Measurements from ENCODE around the gene ATP5MC2.
A peak's percentile ranks its signal among the peaks of the same experiment; 100 is the strongest.
"Not testable (repeated sequence)": the region's sequence is repeated elsewhere in the genome, so short reads cannot be mapped to it uniquely, and the experiment has no call there.

Gene ATP5MC2

DNA sequence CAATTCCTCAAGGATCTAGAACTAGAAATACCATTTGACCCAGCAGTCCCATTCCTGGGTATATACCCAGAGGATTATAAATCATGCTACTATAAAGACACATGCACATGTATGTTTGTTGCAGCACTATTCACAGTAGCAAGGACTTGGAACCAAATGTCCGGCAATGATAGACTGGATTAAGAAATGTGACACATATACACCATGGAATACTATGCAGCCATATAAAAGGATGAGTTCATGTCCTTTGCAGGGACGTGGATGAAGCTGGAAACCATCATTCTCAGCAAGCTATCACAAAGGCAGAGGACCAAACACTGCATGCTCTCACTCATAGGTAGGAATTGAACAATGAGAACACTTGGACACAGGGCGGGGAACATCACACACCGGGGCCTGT, 29.6 kb downstream of the ATP5MC2 start:
- DNase-seq (ENCODE audit: low read depth, low spot score), result not testable (repeated sequence)

DNA sequence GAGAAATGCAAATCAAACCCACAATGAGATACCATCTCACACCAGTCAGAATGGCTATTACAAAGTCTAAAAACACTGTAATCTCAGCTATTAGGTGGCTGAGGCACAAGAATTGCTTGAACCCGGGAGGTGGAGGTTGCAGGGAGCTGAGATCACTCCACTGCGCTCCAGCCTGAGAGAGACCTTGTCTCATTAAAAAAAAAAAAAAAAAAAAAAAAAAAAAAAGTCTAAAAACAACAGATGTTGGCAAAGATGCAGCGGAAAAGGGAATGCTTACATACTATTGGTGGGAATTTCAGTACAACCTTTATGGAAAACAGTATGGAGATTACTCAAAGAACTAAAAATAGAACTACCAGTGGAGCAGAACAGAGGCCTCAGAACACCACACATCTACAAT, 30.7 kb downstream of the ATP5MC2 start:
- peak; percentile 80 for DNase-seq (ENCODE audit: low read depth, low spot score)

DNA sequence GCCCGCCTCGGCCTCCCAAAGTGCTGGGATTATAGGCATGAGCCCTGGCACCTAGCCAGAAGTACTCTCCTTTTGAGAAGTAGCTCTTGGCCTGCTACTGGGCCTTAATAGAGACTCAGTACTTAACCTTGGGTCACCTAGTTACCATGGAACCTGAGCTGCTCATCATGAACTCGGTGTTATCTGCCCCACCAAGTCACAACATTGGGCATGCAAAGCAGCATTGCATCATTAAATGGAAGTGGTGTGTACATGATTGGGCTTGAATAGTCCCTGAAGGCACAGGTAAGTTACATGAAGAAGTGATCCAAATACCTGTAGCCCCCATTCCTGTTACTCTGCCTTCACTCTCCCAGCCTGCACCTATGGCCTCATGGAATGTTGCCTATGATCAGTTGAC, 31.8 kb downstream of the ATP5MC2 start:
- no peak for DNase-seq (ENCODE audit: low read depth, low spot score)

DNA sequence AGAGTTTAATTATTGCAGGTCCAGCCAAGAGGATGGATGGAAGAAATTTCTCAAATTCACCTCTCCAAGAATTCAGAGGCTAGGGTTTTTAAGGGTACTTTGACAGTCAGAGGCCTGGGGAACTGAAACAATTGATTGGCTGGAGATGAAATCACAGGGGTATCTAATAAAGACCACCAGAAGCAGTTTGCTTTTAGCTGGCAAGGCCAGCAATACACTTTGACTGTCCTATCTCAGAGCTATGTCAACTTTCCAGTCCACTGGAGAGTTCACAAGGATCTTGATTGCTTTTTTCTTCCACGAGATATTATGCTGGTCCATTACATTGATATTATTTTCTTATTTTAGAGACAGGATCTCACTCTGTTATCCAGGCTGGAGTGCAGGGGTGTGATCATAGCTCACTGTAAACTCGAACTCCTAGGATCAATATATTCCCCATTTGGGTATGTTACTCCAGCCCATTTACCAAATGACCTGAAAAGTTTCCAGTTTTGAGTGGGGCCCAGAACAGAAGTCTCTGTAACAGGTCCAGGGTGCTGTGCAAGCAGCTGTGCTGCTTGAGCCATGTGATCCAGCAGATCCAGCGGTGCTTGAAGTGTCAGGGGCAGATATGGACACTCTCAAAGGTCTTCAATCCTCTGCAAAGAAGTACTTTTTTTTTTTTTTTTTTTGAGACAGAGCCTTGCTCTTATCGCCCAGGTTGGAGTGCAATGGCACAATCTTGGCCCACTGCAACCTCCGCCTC, 32.5 kb downstream of the ATP5MC2 start:
- DNase-seq (ENCODE audit: low read depth, low spot score), result no peak

DNA sequence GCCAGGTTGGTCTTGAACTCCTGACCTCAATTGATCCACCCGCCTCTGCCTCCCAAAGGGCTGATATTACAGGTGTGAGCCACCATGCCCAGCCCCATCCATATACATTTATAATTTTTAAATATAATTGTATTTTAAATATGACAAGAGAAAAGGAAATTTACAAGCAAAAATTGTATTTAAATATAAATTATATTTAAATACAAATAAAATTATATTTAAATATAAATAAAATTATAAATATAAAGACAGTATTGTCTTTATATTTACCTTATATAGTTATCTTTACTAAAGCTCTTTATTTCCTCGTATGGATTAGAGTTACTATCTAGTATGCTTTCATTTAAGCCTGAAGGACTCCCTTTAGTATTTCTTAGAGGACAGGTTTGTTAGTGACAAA, 37.8 kb downstream of the ATP5MC2 start:
- no peak for DNase-seq (ENCODE audit: low read depth, low spot score)

DNA sequence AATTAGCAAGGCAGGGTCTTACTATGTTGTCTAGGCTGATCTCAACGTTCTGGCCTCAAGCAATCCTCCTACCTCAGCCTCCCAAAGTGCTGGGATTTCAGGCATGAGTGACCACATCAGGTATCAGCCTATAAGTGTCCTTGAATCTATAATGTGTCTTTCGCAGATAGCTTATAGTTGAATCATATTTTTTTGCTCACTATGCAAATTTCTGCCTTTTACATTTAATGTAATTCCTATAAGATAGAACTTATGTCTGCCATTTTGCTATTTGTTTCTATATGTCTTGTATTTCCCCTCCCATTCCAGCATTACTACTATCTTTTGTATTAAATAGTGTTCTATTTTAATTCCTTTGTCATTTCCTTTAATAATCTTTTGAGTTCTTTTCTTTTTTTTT, 39.2 kb downstream of the ATP5MC2 start:
- no peak for DNase-seq (ENCODE audit: low read depth, low spot score)

DNA sequence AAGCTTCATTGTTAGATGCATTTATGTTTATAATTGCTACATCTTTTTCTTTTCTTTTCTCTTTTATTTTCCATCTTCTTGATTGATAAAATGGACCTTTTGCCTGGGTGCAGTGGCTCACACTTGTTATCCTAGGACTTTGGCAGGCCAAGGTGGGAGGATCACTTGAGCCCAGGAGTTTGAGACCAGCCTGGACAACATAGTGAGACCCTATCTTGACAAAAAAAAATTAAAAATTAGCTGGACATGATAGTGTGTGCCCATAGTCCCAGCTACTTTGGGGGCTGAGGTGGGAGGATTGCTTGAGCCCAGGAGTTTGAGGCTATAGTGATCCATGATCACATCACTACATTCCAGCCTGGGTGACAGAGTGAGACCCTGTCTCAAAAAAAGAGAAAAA, 40.2 kb downstream of the ATP5MC2 start:
- not testable (repeated sequence) for DNase-seq (ENCODE audit: low read depth, low spot score)

DNA sequence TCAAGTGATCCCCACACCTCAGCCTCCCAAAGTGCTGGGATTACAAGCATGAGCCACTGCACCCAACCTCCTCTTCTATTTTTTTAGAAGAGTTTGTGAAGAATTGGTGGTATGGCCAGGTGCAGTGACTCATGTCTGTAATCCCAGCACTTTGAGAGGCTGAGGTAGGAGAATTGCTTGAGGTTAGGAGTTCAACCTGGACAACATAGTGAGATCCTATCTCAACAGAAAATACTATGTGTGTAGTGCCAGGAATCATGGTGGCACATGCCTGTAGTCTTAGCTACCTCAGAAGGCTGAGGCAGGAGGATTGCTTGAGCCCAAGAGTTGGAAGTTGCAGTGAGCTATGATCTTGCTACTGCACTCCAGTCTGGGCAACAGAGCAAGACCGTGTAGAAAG, 44.2 kb downstream of the ATP5MC2 start:
- DNase-seq (ENCODE audit: low read depth, low spot score), result no peak

DNA sequence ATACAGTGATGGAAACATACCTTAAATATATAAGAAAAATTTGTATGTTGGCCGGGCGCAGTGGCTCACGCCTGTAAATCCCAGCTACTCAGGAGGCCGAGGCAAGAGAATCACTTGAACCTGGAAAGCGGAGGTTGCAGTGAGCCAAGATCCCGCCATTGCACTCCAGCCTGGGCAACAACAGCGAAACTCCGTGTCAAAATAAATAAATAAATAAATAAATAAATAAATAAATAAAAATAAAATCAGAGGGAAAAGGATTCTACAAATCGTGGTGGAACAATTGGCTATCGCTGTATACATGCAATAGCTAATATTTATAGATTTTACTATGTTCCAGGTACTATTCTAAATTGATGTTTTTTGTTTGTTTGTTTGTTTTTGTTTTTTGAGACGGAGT, 48.0 kb downstream of the ATP5MC2 start:
- no peak for DNase-seq (ENCODE audit: low read depth, low spot score)

DNA sequence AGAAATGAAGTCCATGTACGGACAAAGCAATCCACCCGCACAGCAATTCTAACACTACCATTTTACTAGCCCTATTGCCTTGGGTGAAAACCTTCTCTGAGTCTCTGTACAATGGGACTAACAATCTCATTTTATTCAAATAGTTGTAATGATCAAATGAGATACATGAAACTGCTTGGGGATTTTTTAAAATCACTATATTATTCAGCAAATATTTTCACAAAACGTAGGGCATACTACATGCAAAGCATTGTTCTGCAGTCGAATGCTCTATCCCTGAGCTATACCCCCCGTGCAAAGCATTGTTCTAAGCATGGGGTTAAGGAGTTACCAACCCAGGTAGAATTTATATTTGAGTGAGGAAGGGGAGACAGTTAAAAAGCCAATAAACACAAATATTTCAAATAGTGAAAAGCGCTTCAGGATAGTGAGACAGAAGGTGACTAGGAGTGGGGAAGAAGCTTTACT, 49.1 kb downstream of the ATP5MC2 start:
- DNase-seq (ENCODE audit: low read depth, low spot score), result no peak

DNA sequence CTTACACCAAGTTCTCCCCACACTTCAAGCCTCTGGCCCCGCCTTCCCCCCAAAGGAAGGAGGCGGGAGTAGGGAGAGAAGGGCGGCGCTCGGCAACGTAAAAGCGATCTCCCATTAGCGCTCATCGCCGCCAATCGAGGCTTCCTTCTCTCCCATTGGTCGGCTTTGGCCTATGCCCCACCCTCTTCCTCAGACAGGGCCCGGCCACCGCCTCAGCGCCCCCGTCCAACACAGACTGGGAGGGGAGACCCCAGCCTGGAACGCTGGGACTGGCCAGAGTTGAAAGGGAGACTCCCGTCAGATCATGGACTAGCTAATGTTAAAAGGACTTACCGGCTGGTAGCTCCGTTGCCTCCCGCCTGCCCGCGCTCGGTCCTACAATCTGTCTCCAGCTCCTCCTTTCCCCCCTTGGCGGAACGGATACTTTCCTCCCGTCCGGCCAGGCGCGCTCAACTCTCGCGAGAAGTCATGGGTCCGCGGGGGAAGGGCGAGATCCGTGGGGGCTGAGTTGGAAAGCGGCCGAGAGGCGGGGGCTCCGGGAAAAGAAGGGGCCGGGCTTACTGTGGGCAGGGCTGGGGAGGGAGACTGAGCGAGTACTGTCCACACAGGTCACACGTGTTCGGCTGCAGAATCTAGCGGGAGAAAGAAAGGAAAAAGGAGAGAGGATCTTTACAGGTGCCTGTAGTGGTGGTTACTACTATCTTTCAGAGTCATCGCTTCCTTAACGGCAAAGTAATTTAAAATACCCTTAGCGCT, 49.8 kb downstream of the ATP5MC2 start, which contains the start of gene ATF7:
Gene ATF7, minus strand, starts transcription at position 437 of the 756 bp plus-strand sequence. CDS start 25,382 bp downstream, outside the sequence.
- peak; percentile 99 for DNase-seq (ENCODE audit: low read depth, low spot score)

DNA sequence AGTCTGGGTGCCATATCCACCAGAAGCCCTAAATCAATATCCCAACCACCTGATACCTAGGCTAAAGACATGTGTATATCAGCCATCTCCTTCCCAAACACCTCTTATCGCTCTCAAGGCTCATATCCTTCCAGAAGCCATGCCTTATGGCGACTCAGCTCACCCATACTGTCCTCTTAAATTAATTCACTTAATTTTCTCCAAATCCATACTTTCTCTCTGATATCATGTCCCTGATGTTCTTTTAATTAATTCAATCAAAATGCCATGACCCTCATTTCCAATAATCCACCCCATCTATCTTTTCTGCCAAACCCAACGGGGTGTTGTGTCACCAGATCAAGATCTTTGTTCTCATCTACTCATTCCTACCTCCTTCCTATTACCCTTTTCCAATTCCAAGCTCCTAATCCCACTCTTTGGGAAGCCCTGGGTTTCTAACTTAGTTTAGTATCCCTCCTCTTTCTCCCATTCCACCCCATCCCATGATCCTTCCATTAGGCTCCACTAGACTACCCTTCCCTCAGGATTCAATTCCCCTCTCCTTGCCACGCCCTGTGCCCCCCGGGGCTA, 50.4 kb downstream of the ATP5MC2 start:
- no peak for DNase-seq (ENCODE audit: low read depth, low spot score)

DNA sequence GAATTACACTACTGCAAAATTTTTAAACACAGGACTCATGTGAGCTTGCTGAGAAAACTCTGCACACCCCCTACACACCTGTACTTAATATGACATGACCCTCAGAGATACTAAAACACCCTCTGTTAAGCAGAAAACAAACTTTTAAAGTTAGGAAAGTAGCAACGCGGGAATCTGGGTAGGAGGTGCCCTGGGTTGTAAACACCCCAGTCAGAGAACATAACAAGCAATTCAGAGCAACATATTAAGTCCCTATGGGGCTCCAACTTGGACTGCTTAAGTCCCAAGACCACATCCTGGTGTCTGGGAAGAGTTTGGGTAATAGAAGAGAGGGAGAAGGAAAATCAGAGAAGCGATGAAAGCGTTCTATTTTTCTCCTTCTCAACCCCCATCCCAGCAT, 50.9 kb downstream of the ATP5MC2 start:
- peak; percentile 19 for DNase-seq (ENCODE audit: low read depth, low spot score)

DNA sequence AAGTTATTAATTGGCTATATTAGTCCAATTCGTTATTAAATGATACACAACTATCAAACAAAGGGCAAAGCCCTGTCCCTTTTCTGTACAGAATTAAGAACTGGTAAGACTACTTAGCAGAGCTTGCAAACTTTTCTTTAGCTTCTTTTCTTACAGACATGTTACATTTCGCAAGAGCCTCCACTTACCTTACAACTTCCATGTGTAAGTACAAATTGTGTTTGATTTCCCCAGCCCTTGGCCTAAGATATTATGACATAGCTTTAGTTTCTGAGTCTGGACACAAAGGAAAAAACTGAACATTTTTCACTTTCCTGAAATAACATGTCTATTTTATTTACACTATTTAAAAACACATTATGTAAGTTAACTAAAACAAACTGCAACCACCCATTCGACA, 51.4 kb downstream of the ATP5MC2 start:
- DNase-seq (ENCODE audit: low read depth, low spot score), result no peak

DNA sequence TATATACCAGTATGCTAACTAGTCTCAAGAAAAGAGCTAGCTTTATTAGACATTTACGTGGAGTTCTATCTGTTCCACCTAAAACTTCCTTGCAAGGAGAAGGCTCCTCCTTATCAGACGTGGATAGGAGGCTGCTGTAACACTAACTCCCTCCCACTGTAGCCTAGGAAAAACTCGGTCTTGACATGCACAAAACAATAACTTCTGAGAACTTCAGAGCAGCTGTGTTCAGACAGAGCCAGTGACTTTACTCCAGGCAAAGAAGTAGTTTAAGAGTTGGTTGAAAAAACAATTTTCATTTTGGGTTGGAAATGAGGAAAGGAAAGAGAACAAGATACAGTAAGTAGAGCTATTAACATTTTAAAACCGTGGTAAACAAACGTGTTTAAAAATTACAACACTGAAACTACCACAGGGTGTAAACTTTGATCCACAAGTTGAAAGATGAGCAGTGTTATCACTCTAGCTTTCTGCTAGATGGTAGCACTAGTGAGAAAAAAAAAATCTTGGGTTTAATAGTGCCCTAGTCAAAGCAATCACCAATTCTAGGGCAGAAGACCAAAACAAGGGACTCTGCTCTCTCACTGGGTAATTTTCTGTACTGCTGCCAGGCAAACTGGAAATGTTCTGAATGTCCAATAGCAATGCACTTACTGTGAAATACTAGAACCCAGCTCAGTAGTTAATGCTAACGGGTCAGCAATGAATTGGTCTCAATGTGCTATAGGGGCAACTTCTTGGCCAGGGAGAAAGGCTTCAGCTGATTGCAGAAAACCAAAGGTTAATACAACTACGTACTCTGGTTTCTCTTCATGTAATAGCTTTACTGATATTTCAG, 52.1 kb downstream of the ATP5MC2 start:
- peak; percentile 67 for DNase-seq (ENCODE audit: low read depth, low spot score)

DNA sequence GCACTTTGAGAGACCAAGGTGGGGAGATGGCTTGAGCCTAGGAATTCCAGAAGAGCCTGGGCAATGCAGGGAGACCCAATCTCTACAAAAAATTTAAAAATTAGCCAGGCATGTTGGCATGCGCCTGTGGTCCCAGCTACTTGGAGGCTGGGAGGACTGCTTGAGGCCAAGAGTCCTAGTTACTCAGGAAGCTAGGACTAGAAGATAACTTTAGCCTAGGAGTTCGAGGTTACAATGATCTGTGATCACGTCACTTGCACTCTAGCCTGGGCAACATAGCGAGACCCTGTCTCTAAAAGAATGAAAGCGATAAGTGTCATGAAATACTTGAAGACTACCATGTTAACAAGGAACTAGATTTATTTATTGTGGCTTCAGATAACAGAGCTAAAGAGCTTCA, 53.2 kb downstream of the ATP5MC2 start:
- no peak for DNase-seq (ENCODE audit: low read depth, low spot score)

DNA sequence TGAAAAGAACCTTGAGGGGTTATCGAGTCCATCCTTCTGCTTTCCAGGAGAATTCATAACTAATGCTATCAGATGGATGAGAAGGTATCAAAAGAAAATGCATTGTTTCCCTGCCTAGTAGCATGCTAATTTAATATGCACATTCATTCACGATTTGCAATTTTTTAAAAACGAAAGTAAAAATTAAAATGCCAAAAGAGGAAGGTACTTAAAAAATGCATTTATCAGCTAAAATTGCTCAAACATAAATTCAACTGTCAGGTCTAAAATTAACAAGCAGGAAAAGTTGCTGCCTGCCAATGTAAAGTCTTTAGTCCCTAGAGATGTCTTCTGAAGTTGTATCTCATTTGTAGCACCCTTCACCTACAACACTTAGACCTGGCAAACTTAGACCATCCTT, 57.6 kb downstream of the ATP5MC2 start:
- no peak for DNase-seq (ENCODE audit: low read depth, low spot score)

DNA sequence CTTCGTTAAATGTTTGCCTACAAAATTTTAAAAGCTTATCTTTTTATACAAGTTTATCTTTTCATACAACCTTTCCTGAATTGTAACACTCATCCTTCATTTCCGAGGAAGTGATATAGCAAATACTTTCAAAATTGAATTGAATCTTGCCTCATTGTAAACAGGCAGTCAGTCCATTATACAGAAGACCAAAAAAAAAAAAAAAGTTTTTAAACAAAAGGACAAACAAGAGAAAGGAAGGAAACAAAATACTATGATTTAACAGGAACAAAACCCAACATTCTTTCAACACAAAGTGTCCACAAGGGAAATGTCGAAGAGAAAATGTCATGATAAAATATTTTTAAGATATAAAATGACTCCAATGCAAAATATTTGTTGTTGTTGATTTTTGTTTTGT, 58.2 kb downstream of the ATP5MC2 start:
- no peak for DNase-seq (ENCODE audit: low read depth, low spot score)

DNA sequence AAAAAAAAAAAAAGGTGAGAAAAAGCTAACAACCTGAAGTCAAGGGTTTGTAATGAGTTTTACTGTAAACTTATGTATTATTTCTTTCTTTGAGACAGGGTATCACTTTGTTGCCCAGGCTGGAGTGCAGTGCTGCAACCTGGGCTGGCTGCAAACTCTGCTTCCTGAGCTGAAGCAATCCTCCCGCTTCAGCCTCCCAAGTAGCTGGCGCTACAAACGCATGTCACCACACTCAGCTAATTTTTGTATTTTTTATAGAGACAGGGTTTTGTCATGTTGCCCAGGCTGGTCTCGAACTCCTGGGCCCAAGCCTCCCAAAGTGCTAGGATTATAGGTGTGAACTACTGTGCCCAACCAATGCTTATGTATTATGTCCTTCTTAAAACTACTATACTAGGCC, 58.9 kb downstream of the ATP5MC2 start:
- no peak for DNase-seq (ENCODE audit: low read depth, low spot score)

Data from astrocyte of the hippocampus (primary cell).